H4 (cell line): ENCODE results near the gene HHLA2. TPM values are rescaled to one million over a fixed set of nuclear protein-coding genes. Genes with fewer than 3 reads are reported as not detected.

Experiments
- DNase-seq: peaks from one replicate; pipeline ENCODE4 v3.0.0-alpha.2; 2015; ENCODE audit warnings: low spot score
- total RNA-seq: library from RNA; depleted of rRNA; stranded (reverse); fragments of >200 nt; shearing (Covaris generic); gene quantifications from 2 replicates; pipeline ENCODE4 v1.2.3, GENCODE V29; 2014

Gene HHLA2
- total RNA-seq, 1 experiment from 2014 or later = not detected

DNA sequence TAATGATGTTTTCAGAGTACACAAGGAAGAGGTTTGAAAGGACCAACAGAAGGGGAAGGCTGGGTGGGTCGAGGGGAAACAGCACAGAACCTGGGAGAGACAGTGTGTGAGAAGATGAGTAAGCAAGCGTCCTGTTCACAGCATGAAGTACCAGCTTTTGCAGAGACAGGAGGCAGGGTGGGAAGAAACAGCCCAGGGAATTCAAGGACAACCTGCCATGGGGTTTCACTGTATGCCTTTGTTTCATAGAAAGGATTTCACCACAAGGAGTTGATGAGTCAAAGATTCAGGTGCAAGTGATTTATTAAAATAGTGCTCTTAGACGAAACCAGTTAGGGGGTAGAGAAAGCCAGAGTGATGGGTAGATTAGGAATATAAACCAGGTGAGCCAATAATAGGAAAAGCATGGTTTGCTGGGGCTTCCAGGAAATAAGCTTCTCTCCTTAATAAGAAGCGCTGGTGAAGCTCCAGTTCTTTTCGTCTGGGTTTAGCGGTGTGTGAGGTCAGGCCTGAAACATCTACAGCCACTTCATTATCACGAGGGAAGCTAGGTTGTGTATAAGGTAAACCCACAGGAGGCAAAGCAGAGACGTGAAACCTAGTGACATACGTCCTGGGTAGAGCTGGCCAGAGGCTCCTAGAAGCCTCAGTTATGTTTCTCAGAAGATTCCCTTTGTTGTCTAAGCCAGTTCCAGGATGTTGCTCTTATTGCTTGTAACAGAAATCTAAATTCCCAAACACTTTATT lies 3.9 kb downstream of the HHLA2 start:
- DNase-seq = no peak

DNA sequence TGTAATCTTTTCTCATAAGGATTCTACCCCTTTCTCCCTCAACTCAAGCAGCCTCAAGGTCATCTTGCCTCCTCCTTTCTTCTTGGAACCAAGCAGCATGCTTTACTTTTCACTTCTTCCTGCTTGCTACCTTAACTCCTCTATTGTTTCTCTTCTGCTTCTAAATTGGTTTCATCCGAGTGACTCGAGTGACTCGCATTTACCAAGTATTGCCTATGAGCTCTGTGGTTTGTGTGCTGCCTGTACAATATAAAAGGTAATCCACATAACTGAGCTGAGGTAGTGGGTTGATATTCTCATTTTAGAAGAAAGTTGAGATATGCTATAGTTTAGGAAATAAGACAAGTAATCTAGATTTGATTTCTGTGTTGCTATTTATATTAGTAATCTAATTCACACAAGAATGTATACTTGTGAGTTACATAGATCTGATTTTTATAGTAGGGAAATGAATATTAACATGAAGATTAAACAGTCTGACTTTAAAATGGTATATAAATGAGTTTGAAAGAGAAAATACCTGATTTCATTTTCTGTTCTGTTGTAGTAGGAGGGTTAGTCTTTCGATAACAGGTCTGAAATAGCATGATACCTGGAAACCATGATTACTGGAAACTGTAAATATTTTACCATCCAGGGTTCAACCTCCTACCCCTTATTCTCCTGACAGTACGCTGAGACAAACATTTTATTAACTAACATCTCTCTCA lies 5.5 kb downstream of the HHLA2 start:
- no peak for DNase-seq

DNA sequence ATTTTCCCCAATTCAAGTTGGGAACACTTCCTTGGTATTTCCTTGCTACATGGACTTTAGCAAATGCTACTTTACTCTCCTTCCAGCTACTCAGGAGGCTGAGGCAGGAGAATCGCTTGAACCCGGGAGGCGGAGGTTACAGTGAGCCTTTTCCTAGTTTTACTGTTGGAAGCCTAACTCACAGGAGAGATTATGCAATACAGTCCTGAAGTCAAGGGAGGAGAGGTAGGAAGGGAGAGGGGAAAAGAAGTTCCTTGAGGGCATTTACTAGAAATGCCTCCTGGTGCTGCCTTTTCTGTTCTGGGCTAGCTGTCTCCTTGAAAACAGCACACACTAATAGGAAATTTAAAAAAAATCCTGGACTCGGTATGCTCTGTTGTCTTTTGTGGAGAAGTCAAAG lies 6.2 kb downstream of the HHLA2 start:
- no peak for DNase-seq

DNA sequence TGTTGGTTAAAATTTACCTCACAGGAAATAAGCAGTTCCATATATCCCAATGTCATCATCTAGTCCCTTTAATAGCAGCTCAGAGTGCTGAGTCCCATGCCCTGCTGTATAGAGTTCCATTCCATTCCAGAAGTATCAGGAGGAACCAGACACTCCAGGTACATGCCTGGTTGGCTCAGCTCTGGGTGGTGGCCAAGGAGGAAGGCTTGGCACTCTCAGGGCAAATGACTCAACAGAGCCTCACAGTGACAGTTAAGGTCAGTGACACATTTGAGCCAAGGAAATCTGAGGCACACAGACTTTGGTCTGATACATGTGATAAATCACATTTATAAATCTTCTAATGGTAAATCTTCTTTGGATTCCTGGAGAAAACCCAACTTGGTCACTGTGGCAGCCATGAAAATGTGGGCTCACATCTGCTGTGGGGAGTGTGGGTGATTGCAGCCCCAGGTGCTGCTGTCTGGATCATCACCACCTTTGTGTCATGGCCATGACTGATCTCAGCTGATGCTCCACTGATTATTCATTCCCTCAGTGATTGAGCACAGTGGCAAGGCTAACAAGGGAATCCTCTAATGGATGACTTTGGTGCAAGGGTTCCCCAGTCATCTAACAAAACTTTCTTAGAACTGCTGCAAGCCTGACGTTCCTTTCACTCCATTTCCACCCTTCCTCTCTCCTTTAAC lies 9.3 kb downstream of the HHLA2 start:
- no peak for DNase-seq

DNA sequence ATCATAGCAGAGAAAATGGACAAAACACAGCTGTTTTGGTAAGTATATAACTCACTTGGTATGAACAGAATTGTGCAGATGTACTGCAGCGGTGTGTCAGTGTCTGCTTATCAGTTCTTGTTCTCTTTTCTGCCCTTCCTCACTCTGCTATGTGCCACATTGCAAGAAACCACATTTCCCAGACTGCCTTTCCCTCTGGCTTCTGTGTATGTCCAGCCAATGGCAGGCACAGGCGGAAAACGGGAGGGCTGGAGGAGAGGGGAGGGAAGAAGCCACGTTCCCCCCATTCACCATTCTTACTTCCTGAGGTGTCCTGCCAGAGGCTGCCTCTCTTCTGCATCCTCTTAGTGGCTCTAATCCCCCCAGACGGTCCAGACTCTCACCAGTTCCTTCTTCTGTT lies 15.4 kb downstream of the HHLA2 start:
- DNase-seq = no peak

DNA sequence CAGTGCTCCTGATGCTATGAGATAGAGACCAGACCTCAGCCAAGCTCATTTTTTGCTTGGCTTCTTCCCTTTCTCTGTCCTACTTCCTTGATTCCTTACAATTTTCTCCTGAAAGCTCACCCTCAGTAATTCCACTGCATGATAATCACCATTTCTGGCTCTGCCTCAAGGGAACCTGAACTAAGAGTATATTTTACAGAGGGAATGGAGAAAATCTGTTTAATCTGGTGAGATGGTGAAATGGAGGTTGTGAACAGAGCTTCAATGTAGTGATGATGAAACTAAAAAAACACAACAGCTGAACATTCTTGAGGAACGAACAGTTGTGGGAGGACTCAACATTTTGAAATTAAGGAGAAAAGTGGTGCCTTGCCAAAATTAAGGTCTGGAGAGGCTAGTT lies 16.3 kb downstream of the HHLA2 start:
- no peak for DNase-seq

DNA sequence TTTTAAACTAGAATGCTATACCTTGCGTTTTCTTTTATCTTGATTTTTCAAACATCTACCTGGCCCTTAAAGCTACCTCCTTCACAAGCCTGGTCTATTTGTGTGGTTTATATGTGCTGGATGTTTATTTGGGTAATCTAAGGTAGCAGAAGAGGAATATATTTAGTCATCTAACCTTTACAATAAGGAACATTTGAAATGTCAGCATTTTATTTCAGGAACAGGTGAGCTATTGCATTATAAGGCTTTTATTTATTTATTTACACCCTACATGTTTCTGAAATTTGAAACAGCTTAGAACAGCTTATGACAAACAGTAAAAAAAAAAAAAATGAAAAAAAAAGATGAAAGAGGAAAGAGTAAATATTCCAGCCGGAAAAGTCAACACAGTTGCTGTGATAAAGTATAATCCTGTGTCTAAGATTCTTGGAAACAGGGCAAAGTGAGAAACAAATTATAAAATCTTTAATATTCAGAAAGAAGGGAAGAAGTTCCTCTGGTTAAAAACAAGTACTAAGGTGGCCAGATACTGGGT lies 19.5 kb downstream of the HHLA2 start:
- no peak for DNase-seq

DNA sequence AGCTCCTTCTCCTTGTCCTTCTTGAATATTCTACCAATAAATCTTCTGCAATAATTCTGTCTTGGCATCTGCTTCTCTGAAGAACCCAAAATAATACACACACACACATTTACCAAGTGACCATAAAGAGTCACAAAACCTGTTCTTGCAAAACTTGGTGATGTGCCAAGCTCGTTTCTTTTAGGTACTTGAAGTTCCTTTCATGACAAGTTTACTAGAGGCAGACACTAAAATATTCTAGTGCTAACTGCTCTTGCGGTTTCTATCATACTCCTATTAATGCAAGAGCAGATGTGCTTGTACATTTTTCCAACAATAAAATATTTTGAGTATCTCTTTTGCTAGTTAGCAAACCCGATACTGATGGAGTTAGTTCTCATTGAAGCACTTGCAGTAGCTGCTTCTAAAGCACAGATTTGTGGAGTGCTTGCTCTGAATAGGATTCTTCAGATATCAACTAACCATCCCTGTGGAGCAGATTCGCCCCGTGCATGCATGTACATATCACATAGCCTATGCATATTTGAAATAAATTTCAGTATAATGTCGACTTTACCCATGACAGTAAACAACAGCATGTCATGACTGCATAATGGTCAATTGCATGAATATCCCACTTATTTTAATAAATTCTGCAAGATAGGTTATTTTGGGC lies 23.2 kb downstream of the HHLA2 start:
- no peak for DNase-seq

DNA sequence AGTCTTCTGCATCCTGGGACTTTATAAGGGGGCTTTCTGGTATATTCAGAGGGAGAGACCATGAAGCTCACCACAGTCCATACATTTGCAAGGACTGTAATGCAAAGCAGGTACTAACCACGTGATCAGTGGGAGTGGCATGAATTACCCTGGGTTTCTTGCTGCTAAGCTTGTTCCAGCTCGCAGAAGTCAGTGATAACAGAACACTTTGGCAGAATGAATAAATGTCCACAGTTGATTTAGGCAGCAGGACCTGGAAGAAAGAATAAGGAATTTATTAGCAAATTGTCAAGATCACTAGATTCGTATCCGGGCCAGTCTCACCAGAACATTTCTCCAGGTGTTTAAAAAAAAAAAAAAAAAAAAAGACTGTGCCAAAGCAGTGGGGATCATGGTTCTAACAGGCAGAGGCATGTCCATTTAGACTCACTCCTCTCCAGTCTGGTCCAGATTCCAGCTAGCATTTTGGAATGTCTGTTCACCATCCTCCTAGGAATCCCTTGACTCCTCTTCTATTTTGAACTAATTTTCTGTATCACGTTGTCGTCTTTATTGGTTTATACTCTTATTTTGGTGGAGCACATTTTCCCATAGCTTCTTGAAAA lies 24.5 kb downstream of the HHLA2 start:
- no peak for DNase-seq

DNA sequence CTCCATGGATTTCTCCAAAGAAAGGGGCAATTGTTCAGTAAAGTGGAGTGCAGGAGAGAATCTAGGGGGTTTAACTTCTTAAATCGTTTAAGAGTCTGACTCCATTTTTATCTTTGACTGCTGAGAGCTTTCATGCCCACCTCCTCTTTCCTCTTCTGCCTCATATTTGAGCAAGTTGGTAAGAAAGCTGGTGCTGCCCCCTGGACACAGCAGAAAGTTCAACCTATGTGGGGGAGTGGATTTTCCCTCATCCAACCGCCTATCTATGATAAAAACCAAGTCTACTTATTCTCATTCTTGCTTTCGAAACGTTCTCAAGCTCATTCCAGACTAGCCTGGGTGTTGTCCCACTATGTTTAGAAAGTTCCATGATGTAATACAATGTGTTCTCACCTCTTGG lies 26.0 kb downstream of the HHLA2 start:
- no peak for DNase-seq

DNA sequence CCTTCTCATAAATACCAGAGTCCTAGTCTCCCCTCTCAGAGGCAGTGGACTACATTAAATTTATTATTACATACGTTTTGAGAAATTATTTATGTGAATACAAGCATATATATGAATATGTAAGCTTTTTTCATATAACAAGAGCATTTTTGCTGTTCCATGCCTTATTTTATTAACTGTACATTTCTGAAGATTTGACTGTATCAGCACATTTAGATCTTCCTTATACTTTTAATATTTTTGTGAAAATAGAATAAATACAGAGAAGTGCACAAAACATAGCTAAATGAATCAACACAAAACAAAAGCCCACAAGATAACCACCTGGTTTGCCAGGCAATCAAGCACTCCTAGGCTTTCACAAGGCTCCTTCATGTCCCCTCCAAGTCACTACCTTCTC lies 27.8 kb downstream of the HHLA2 start:
- no peak for DNase-seq

DNA sequence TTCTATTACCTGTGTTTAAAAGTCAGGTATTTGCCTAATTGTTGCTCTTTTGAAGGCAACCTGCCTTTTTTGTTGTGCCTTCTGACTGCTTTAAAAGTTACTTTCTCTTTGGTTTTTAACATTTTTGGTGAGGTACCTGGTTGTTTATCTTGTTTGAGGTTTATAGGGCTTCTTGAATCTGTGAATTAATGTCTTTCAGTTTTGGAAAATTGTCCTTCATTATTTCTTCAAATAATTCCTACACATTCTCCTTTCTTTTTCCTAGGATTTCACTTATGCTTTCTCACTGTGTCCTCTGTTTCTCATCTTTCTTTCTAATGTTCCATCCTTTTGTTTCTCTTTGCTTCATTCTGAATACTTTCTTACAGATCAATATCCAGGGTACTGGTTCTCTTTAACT lies 30.8 kb downstream of the HHLA2 start:
- DNase-seq = no peak

DNA sequence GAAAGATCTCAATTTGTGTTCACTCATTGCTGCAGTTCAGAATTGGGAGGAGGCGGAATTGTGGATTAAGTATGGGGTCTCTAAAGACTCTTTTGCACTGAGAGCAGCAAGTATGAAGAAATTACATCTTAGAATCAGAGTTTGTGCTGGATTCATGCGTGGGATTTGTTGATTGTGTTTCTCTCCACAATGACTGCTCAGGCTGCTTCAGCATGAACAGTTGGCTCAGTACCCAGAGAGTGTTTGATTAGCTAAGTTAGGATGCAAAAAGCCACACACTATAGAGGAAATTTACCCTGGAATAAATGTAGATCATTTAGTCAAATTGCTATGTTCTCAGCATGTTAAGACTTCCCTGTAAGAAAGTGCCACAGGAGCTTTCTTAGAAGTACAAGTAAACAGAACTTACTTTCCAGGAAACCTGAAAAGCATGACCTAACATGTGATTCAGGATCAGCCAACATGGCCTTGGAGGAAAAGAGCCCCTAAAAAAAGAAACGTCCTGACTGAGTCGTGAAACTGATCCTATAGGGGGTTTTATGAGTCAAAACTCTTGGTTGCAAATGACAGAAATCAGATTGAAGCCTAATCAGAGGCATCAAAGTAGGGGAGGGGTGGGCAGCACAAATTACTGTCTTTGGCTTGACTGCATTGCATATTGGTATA lies 32.6 kb downstream of the HHLA2 start:
- no peak for DNase-seq

DNA sequence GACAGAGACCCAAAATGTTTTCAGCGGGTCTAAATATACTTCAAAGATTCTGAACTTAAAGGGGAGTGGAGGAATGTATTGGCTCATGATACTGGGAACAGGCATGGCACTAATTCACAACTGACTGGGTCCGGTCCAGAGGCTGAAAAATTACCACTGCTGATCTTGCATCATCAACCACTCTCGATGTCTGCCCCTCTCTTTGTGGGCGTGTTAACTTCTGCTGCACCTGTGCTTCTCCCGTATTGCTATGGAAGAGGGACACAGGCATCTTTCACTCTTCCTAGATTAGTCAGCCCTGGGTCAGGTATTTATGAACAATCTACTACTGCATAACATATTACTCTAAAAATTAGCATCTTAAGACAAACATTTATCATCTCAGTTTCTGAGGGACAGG lies 33.2 kb downstream of the HHLA2 start:
- DNase-seq = no peak

DNA sequence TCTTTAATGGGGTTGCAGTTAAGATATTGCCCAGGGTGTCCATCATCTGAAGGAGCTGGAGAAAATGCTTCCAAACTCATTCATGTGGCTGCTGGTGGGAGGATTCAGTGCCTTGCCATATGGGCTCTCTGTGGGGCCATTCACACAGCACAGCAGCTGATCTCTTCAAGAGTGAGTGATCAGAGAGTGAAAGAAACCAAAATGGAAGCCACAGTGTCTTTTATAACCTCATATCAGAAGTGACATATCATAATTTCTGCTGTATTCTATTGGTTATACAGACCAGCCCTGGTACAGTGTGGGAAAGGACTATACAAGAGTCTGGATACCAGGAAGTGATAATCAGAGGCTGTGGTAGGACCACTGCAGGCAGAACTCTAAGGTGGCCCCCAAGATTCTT lies 33.6 kb downstream of the HHLA2 start:
- no peak for DNase-seq

DNA sequence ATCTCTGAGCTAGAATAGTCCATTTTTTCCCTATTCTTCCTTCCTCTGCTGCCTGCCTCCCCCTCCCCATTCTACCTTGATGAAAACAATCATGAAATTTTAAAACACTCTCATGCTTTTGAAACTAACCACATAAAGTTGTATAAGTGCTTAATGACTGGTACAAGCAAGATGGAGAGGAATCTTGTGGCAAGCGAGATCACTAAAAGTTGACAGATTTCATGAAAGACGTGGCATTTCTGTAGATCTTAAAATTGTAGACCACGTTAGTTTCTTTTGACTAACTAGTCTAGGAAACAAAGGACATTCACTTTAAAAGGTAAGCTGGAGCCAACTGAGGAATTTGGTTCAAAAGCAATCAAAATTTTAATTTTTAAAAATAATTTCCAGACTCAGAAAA lies 35.4 kb downstream of the HHLA2 start:
- no peak for DNase-seq

DNA sequence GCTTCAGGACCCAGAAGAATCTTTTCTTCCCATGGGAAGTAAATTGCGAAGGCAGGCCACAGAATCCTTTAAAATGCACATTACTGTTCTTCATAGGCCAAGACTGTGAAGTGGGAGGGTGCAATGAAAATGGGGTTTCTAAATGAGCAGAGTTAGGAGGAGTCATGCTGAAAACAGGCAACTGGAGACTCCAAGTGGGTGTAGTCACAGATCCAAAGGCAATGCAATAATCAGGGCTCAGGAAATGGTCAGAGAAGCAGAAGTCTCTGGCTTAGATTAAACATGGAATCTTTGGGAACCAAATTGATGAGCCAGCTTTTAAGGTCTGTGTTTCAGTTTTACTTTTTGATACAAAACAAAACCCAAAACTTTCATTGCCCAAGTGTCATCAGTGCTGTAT lies 37.6 kb downstream of the HHLA2 start:
- DNase-seq = no peak

DNA sequence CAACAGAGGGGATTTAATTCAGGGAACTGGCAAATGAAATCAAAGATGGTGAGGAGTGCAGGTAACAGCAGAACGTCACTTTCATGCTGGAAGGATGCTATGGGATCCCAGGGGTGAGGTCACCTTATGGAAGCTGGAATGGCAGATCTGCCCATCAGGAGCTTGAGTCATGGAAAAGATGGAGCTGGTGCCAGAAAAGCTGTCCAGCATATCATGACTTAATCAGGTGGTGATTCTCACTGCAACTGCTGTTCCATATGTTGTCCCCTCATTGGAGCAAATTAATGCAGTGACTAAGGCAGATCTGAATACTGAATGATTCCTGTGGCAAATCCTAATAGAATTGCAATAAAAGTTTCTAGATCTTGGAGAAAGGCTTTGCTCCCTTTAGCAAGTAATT lies 38.4 kb downstream of the HHLA2 start:
- DNase-seq = no peak

DNA sequence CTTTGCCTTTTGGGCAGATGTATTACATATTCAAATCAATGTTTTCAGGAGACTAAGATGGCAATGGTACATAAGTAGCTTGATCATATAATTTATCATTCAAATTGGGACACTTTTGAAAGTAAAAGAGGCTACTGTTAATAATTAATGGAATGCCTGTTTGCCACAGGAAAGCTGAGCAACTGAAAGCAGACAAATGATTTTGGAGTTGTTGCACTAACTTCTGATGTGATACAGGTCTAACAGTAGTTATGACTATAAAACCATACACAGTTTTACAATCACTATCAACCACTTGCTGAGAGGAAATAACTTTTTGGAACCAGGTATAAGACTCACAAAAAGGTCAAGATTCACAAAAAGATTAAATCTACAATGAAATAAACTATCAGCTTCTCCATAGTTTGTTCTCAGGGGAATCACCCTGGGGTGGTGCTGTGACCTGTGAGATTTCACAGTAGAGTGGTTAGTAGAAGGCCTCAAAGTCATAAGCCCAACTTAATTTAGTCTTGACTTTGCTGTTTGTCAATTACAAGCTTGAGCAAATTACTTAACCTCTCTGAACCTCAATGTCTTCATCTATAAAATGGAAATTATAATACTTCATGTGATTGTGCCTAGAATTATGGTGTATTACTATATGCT lies 42.7 kb downstream of the HHLA2 start:
- DNase-seq = no peak

DNA sequence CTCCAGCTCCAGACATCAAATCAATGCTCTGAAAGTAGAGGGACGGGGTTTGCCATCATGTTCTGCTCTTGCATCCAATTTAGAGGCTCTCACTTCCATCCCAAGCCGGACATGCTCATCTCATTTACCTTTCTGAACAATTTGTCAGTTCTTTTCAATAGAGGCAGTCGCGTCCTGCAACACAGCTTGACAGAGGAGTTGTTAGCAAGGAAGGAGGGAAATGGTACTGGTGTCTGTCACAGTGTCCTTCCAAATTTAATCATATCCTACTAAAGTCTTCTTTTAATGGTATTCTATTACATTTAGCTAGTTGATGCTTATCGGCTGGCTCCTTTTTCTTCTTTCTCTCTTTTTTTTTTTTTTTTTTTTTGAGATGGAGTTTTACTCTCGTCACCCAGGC lies 45.6 kb downstream of the HHLA2 start:
- no peak for DNase-seq
